Activated CD4-positive, CD25-positive, alpha-beta regulatory T cell treated with anti-CD3 and anti-CD28 coated beads, Interleukin-2, amount 50 U/mL, for 24 hours (primary cell): Measurements from ENCODE around the gene PREP.
A peak's percentile ranks its signal among the peaks of the same experiment; 100 is the strongest.

Experiments
- ATAC-seq, 2 donors: fragments of 150-1000 bp; cut with Tn5 transposase; one replicate each; pipeline ENCODE4 v1.10.0; 2021; ENCODE audit warnings: mild to moderate bottlenecking in 1 of 2, moderate library complexity in 1 of 2

PREP gene

GRCh38 chr6:105304825-105305224, 98.1 kb downstream of the PREP start:
- ATAC-seq = no peak

GRCh38 chr6:105304366-105304765, 98.5 kb downstream of the PREP start:
- ATAC-seq = no peak

- no peak for ATAC-seq
Observed at GRCh38 chr6:105302617-105303128, 100.2 kb downstream of the PREP start.

GRCh38 chr6:105301756-105302616, 100.9 kb downstream of the PREP start:
- ATAC-seq = no peak

GRCh38 chr6:105301072-105301503, 101.8 kb downstream of the PREP start:
- no peak for ATAC-seq

GRCh38 chr6:105300090-105300489, 102.8 kb downstream of the PREP start:
- no peak for ATAC-seq

GRCh38 chr6:105294129-105294528, 108.8 kb downstream of the PREP start:
- no peak for ATAC-seq

GRCh38 chr6:105292689-105293339, 110.1 kb downstream of the PREP start:
- ATAC-seq = no peak

- no peak for ATAC-seq
Observed at GRCh38 chr6:105291525-105291924, 111.4 kb downstream of the PREP start.

GRCh38 chr6:105282631-105283585, 120.0 kb downstream of the PREP start:
- no peak for ATAC-seq

- no peak for ATAC-seq
Observed at GRCh38 chr6:105280033-105280432, 122.8 kb downstream of the PREP start.

GRCh38 chr6:105279463-105279862, 123.4 kb downstream of the PREP start:
- ATAC-seq = no peak

GRCh38 chr6:105278813-105279212, 124.1 kb downstream of the PREP start:
- ATAC-seq = no peak

- no peak for ATAC-seq
Observed at GRCh38 chr6:105278035-105278434, 124.8 kb downstream of the PREP start.

- ATAC-seq = no peak
Observed at GRCh38 chr6:105276374-105276773, 126.5 kb downstream of the PREP start.

- no peak for ATAC-seq
Observed at GRCh38 chr6:105275542-105275941, 127.3 kb downstream of the PREP start.

- ATAC-seq = no peak
Observed at GRCh38 chr6:105274678-105275077, 128.2 kb downstream of the PREP start.

- ATAC-seq = no peak
Observed at GRCh38 chr6:105273589-105273988, 129.3 kb downstream of the PREP start.

- ATAC-seq = no peak
Observed at GRCh38 chr6:105272786-105273185, 130.1 kb downstream of the PREP start.

- ATAC-seq = no peak
Observed at GRCh38 chr6:105270511-105270910, 132.4 kb downstream of the PREP start.

GRCh38 chr6:105269390-105269789, 133.5 kb downstream of the PREP start:
- no peak for ATAC-seq

- ATAC-seq = peak in 1 of 2 donors; percentile 41
Observed at GRCh38 chr6:105263685-105264610, 138.9 kb downstream of the PREP start.
